ENCODE data around the gene SERINC2. TPM values are rescaled to one million over a fixed set of nuclear protein-coding genes. Genes with fewer than 3 reads are reported as not detected.

The SERINC2 gene
- total RNA-seq, 1 experiment from 2014 or later, result 50.1 TPM

- no peak for ATAC-seq
- CTCF ChIA-PET, result no interaction called here
Measured at GRCh38 chr1:31370021-31370420, 43.0 kb upstream of the SERINC2 start.

More at GRCh38 chr1:31370021-31370420, 43.0 kb upstream of the SERINC2 start:
- no peak for TF ChIP-seq ZNF274 (IDR thresholded peaks at IDR 0.05; ENCODE audit: low read depth, low read length)
- TF ChIP-seq CTCF (IDR thresholded peaks at IDR 0.05 in 2 of 3, conservative IDR thresholded peaks at IDR 0.05 in 1 of 3; ENCODE audit: borderline replicate concordance in 1 of 3, insufficient read depth in 1 of 3, low read depth in 2 of 3, low read length in 2 of 3), result no peak
- TF ChIP-seq CEBPB (IDR thresholded peaks at IDR 0.05; ENCODE audit: low read depth), result no peak
- TF ChIP-seq CBX3 (IDR thresholded peaks at IDR 0.05; ENCODE audit: low read depth), result no peak
- TF ChIP-seq YY1 (IDR thresholded peaks at IDR 0.05; ENCODE audit: extremely low read depth, insufficient replicate concordance, low read depth, low read length), result no peak
- TF ChIP-seq FOSL1 (IDR thresholded peaks at IDR 0.05; ENCODE audit: low read depth), result no peak
- TF ChIP-seq, protein P1, sequence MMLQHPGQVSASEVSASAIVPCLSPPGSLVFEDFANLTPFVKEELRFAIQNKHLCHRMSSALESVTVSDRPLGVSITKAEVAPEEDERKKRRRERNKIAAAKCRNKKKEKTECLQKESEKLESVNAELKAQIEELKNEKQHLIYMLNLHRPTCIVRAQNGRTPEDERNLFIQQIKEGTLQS (IDR thresholded peaks at IDR 0.05), result no peak
- TF ChIP-seq SIN3A (IDR thresholded peaks at IDR 0.05; ENCODE audit: low read depth), result no peak
- no peak for TF ChIP-seq ZFX (IDR thresholded peaks at IDR 0.05)
- no TSS peak for BruUV-seq (replicated peaks)
- POLR2A ChIA-PET, result no interaction called here
- Histone ChIP-seq H3K4me1 (ENCODE audit: control insufficient read depth in 1 of 2, insufficient read depth in 2 of 2, low read length in 2 of 2) (0 out of 4 replicates have a peak, but pooled peaks cover 0 to 6% of the 10 kb centered on the region in 2 experiments), H2AFZ (ENCODE audit: low read depth, low read length, poor library complexity, severe bottlenecking) (no peak overlapping the region), H3K36me3 (ENCODE audit: control insufficient read depth in 1 of 2, insufficient read depth in 2 of 2, low read length in 2 of 2) (no peaks in the 10 kb centered on the region; a peak in 1 of 4 replicates), H3K4me3 (replicated peaks in 1 of 2; ENCODE audit: low read depth in 1 of 2, low read length in 2 of 2) (no peak overlapping the region), H3K9me2 (ENCODE audit: insufficient read depth) (no peaks in the 10 kb centered on the region), H3K27ac (ENCODE audit: low read depth, low read length) (no peak overlapping the region), H3K9ac (ENCODE audit: low read length) (no peak overlapping the region), H3K4me2 (ENCODE audit: low read length) (no peak overlapping the region), H3K9me3 (ENCODE audit: control insufficient read depth in 1 of 2, insufficient read depth in 1 of 2, low read depth in 1 of 2, low read length in 2 of 2) (no peaks in the 10 kb centered on the region), H3K79me2 (ENCODE audit: insufficient read depth, low read length) (no peaks in the 10 kb centered on the region), H3K27me3 (ENCODE audit: insufficient read depth, low read length) (no peaks in the 10 kb centered on the region), H4K20me1 (ENCODE audit: insufficient read depth) (no peaks in the 10 kb centered on the region)
- RAD21 ChIA-PET (ENCODE audit: low non-redundant PET in 1 of 2, low total read pairs in 2 of 2, uncharacterized antibody in 2 of 2, unreplicated experiment in 2 of 2), result no interaction called here
- DNase-seq (ENCODE audit: low read depth, low spot score), result no peak
- intact Hi-C loops (cut with micrococcal nuclease), result no loop called here

Data from HCT116 (cell line).